ENCODE results near the gene MTHFD2.

MTHFD2 gene

GRCh38 chr2:74219846-74220486 is 21.6 kb downstream of the MTHFD2 start:
- no peak overlapping the region for H3K4me3 ChIP-seq (ENCODE audit: low read depth, low read length)
- H3K4me1 ChIP-seq (ENCODE audit: control insufficient read depth, insufficient read depth, low read length) = no peaks in the 10 kb centered on the region
- peaks cover 6 to 40% of the 10 kb centered on the region in 2 experiments; a peak in 2 of 3 replicates for H3K36me3 ChIP-seq (ENCODE audit: control insufficient read depth in 2 of 2, insufficient read depth in 1 of 2, low read length in 2 of 2)
- H3K27ac ChIP-seq (ENCODE audit: extremely low read depth, low read depth, low read length) = no peak overlapping the region
- TF ChIP-seq KLF8 (tag by site-specific recombination; IDR thresholded peaks at IDR 0.05) = no peak
- no peak for TF ChIP-seq ZBTB1 (tag by site-specific recombination; IDR thresholded peaks at IDR 0.05)
- TF ChIP-seq ZNF707 (tag by site-specific recombination; IDR thresholded peaks at IDR 0.05) = no peak
- no peak for TF ChIP-seq ZNF133 (tag by site-specific recombination; IDR thresholded peaks at IDR 0.05)
- TF ChIP-seq ZNF10 (tag by site-specific recombination; IDR thresholded peaks at IDR 0.05) = no peak
- TF ChIP-seq PRDM4 (tag by site-specific recombination; IDR thresholded peaks at IDR 0.05) = no peak
- TF ChIP-seq BCL6B (tag by site-specific recombination; IDR thresholded peaks at IDR 0.05) = no peak
- no peak for TF ChIP-seq ZFP37 (tag by site-specific recombination; IDR thresholded peaks at IDR 0.05)
- no peak for TF ChIP-seq ZFHX2 (tag by site-specific recombination; conservative IDR thresholded peaks at IDR 0.05)
- no peak for TF ChIP-seq ZNF391 (tag by site-specific recombination; IDR thresholded peaks at IDR 0.05; ENCODE audit: borderline replicate concordance, low read depth)
- TF ChIP-seq ZNF280D (tag by site-specific recombination; IDR thresholded peaks at IDR 0.05) = no peak
- TF ChIP-seq, protein P1, sequence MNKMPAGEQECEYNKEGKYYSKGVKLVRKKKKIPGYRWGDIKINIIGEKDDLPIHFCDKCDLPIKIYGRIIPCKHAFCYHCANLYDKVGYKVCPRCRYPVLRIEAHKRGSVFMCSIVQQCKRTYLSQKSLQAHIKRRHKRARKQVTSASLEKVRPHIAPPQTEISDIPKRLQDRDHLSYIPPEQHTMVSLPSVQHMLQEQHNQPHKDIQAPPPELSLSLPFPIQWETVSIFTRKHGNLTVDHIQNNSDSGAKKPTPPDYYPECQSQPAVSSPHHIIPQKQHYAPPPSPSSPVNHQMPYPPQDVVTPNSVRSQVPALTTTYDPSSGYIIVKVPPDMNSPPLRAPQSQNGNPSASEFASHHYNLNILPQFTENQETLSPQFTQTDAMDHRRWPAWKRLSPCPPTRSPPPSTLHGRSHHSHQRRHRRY (tag by site-specific recombination; IDR thresholded peaks at IDR 0.05) = no peak
- no peaks in the 10 kb centered on the region for H3K9me3 ChIP-seq (ENCODE audit: control insufficient read depth, insufficient read depth, low read depth, low read length)
- ChIA-PET CTCF (interaction anchor here (0.7 kb wide), 1 partner anchor 537 kb away, joined by 5 read pairs; no protein-coding TSS in a partner anchor), POLR2A (interaction anchor here (0.7 kb wide), 1 partner anchor 16 kb away, joined by 4 read pairs; no protein-coding TSS in a partner anchor)

- TF ChIP-seq ZNF561 (tag by site-specific recombination; IDR thresholded peaks at IDR 0.05; ENCODE audit: borderline replicate concordance) = no peak
- no peak for TF ChIP-seq HOXD13 (CRISPR knock-in tag; IDR thresholded peaks at IDR 0.05; ENCODE audit: borderline replicate concordance)
- no peak for TF ChIP-seq ZSCAN23 (tag by site-specific recombination; IDR thresholded peaks at IDR 0.05)
- no peak for TF ChIP-seq ZNF558 (tag by site-specific recombination; IDR thresholded peaks at IDR 0.05)
- TF ChIP-seq, protein P2, sequence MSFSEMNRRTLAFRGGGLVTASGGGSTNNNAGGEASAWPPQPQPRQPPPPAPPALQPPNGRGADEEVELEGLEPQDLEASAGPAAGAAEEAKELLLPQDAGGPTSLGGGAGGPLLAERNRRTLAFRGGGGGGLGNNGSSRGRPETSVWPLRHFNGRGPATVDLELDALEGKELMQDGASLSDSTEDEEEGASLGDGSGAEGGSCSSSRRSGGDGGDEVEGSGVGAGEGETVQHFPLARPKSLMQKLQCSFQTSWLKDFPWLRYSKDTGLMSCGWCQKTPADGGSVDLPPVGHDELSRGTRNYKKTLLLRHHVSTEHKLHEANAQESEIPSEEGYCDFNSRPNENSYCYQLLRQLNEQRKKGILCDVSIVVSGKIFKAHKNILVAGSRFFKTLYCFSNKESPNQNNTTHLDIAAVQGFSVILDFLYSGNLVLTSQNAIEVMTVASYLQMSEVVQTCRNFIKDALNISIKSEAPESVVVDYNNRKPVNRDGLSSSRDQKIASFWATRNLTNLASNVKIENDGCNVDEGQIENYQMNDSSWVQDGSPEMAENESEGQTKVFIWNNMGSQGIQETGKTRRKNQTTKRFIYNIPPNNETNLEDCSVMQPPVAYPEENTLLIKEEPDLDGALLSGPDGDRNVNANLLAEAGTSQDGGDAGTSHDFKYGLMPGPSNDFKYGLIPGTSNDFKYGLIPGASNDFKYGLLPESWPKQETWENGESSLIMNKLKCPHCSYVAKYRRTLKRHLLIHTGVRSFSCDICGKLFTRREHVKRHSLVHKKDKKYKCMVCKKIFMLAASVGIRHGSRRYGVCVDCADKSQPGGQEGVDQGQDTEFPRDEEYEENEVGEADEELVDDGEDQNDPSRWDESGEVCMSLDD (tag by site-specific recombination; IDR thresholded peaks at IDR 0.05) = no peak
- TF ChIP-seq ZBTB26 (tag by site-specific recombination; optimal IDR thresholded peaks at IDR 0.05) = no peak
- no peaks in the 10 kb centered on the region for H3K4me1 ChIP-seq (ENCODE audit: control insufficient read depth, insufficient read depth, low read length)
- POLR2A ChIA-PET = no interaction called here
- peaks cover 0 to 32% of the 10 kb centered on the region in 2 experiments; a peak in 2 of 3 replicates for H3K36me3 ChIP-seq (ENCODE audit: control insufficient read depth in 2 of 2, insufficient read depth in 1 of 2, low read length in 2 of 2)
- CTCF ChIA-PET = interaction anchor here (0.6 kb wide), 1 partner anchor 8 kb away, joined by 4 read pairs; no protein-coding TSS in a partner anchor
- no peak overlapping the region for H3K27ac ChIP-seq (ENCODE audit: extremely low read depth, low read depth, low read length)
- no peak overlapping the region for H3K4me3 ChIP-seq (ENCODE audit: low read depth, low read length)
- H3K9me3 ChIP-seq (ENCODE audit: control insufficient read depth, insufficient read depth, low read depth, low read length) = no peaks in the 10 kb centered on the region
These were observed 22.7 kb downstream of the MTHFD2 start for GRCh38 chr2:74221091-74221490.

Data from HEK293 (cell line).